Thoracic aorta (tissue), 2 donors: ENCODE data around the gene CAMSAP1. TPM values are rescaled to one million over a fixed set of nuclear protein-coding genes. Genes with fewer than 3 reads are reported as not detected.

ENCODE experiments used
- ATAC-seq: fragments of 150-250 bp; one replicate; pipeline ENCODE4 v1.8.0; 2017; ENCODE audit warnings: low read depth; ENCODE audit not compliant: insufficient number of reproducible peaks, low FRiP score
- DNase-seq: peaks from one replicate; pipeline ENCODE4 v3.0.0-alpha.2; 2020; ENCODE audit warnings: low spot score
- H3K27ac ChIP-seq, 2 donors: fragments of 200-600 bp; sonication (generic); 1 replicate in 1 of 2; 2 replicates in 1 of 2; pipeline ENCODE4 v1.5.1; 2016; ENCODE audit warnings: mild to moderate bottlenecking in 2 of 2, moderate library complexity in 2 of 2
- H3K27me3 ChIP-seq: fragments of 200-600 bp; sonication (generic); replicated peaks from 2 replicates; pipeline ENCODE4 v1.6.0; 2016; ENCODE audit warnings: mild to moderate bottlenecking; ENCODE audit not compliant: insufficient read depth
- H3K36me3 ChIP-seq: fragments of 200-600 bp; sonication (generic); one replicate; pipeline ENCODE4 v1.5.1; 2016
- H3K4me1 ChIP-seq, 2 donors: fragments of 200-600 bp; sonication (generic); 1 replicate in 1 of 2; 2 replicates in 1 of 2; pipeline versions ENCODE4 v1.5.1 to v1.6.0; 2016; ENCODE audit warnings: low read depth in 2 of 2, mild to moderate bottlenecking in 1 of 2; ENCODE audit not compliant: control insufficient read depth in 1 of 2
- H3K4me3 ChIP-seq: fragments of 200-600 bp; sonication (generic); 2 replicates; pipeline ENCODE4 v1.5.1; 2016; ENCODE audit warnings: mild to moderate bottlenecking
- H3K9me3 ChIP-seq: fragments of 200-600 bp; sonication (generic); 2 replicates; pipeline ENCODE4 v1.5.1; 2016
- total RNA-seq, 2 donors: library from RNA; depleted of rRNA; stranded (reverse); fragments of >200 nt; gene quantifications; one replicate each; pipeline versions ENCODE4 v1.1.0 to v1.2.3, GENCODE V29; 2016
- TF ChIP-seq, protein P1 (sequence below): fragments of 200-600 bp; sonication (generic); IDR thresholded peaks from one replicate; pipeline ENCODE4 v1.5.1; 2019; ENCODE audit warnings: antibody characterized with exemption

Gene CAMSAP1
- total RNA-seq, 2 donors from 2014 or later = 19.1 to 20.2 TPM

- DNase-seq (no peak), ATAC-seq (no peak)
- Histone ChIP-seq H3K9me3 (no peaks in the 10 kb centered on the region), H3K36me3 (no peaks in the 10 kb centered on the region), H3K27me3 (no peaks in the 10 kb centered on the region), H3K4me3 (no peak overlapping the region), H3K27ac (no peak overlapping the region), H3K4me1 (peaks cover 14 to 19% of the 10 kb centered on the region in 2 donors)
- TF ChIP-seq, protein P1, sequence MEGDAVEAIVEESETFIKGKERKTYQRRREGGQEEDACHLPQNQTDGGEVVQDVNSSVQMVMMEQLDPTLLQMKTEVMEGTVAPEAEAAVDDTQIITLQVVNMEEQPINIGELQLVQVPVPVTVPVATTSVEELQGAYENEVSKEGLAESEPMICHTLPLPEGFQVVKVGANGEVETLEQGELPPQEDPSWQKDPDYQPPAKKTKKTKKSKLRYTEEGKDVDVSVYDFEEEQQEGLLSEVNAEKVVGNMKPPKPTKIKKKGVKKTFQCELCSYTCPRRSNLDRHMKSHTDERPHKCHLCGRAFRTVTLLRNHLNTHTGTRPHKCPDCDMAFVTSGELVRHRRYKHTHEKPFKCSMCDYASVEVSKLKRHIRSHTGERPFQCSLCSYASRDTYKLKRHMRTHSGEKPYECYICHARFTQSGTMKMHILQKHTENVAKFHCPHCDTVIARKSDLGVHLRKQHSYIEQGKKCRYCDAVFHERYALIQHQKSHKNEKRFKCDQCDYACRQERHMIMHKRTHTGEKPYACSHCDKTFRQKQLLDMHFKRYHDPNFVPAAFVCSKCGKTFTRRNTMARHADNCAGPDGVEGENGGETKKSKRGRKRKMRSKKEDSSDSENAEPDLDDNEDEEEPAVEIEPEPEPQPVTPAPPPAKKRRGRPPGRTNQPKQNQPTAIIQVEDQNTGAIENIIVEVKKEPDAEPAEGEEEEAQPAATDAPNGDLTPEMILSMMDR = no peak
These were observed 4.5 kb downstream of the CAMSAP1 start for GRCh38 chr9:135902655-135903357.

DNA sequence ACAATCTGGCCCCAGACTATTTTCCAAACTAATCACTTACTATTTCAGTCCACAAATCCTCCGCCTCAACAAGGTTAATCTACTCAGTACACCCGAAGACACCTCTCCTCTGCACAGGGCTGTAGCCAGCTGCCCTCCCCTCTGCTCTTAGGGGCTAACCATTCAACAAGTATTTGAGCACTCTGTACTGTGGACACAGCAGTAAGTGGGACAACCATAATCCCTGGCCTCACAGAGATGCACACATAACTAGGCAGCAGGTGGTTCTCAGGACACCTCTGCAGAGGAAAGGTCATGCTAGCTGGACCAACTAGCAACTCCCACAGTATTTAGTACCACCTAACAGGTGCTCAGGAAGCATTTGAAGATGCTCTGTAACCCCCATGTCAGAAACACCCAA, 5.5 kb downstream of the CAMSAP1 start:
- Histone ChIP-seq H3K4me3 (no peak overlapping the region), H3K9me3 (no peaks in the 10 kb centered on the region), H3K27me3 (no peaks in the 10 kb centered on the region), H3K27ac (no peak overlapping the region), H3K36me3 (no peaks in the 10 kb centered on the region), H3K4me1 (peaks cover 14 to 19% of the 10 kb centered on the region in 2 donors)
- ATAC-seq (no peak), DNase-seq (no peak)
- TF ChIP-seq, protein P1 = no peak

- Histone ChIP-seq H3K9me3 (no peaks in the 10 kb centered on the region), H3K27ac (no peak overlapping the region), H3K36me3 (no peaks in the 10 kb centered on the region), H3K27me3 (no peaks in the 10 kb centered on the region), H3K4me3 (no peak overlapping the region), H3K4me1 (peaks cover 14 to 19% of the 10 kb centered on the region in 2 donors)
- no peak for DNase-seq
- TF ChIP-seq, protein P1 = no peak
- ATAC-seq = no peak
These were observed 6.2 kb downstream of the CAMSAP1 start for GRCh38 chr9:135901031-135901758.

GRCh38 chr9:135898634-135899407, 8.5 kb downstream of the CAMSAP1 start:
- no peaks in the 10 kb centered on the region for H3K4me1 ChIP-seq
- H3K27me3 ChIP-seq = no peaks in the 10 kb centered on the region
- H3K36me3 ChIP-seq = no peaks in the 10 kb centered on the region
- H3K9me3 ChIP-seq = no peaks in the 10 kb centered on the region
- TF ChIP-seq, protein P1 = no peak
- no peak overlapping the region for H3K4me3 ChIP-seq
- DNase-seq (no peak), ATAC-seq (no peak)
- no peak overlapping the region for H3K27ac ChIP-seq

GRCh38 chr9:135896626-135897025, 10.7 kb downstream of the CAMSAP1 start:
- H3K4me3 ChIP-seq = no peak overlapping the region
- no peak overlapping the region for H3K27ac ChIP-seq
- DNase-seq (no peak), ATAC-seq (no peak)
- TF ChIP-seq, protein P1 = no peak
- H3K9me3 ChIP-seq = no peaks in the 10 kb centered on the region
- no peaks in the 10 kb centered on the region for H3K27me3 ChIP-seq
- H3K4me1 ChIP-seq = no peaks in the 10 kb centered on the region
- H3K36me3 ChIP-seq = no peaks in the 10 kb centered on the region
